Testis (tissue), 3 donors: ENCODE data around the gene BABAM2. TPM values are rescaled to one million over a fixed set of nuclear protein-coding genes. Genes with fewer than 3 reads are reported as not detected.

ENCODE experiments used
- DNase-seq: peaks from one replicate; pipeline ENCODE4 v3.0.0-alpha.2; 2019
- H3K27ac ChIP-seq, 2 donors: fragments of 200-600 bp; sonication (generic); one replicate each; pipeline ENCODE4 v1.5.1; 2019
- H3K27me3 ChIP-seq: fragments of 200-600 bp; sonication (generic); one replicate; pipeline ENCODE4 v1.5.1; 2019
- H3K36me3 ChIP-seq: fragments of 200-600 bp; sonication (generic); one replicate; pipeline ENCODE4 v1.5.1; 2017; ENCODE audit warnings: low read depth; ENCODE audit errors: missing control alignments
- H3K4me1 ChIP-seq: fragments of 200-600 bp; sonication (generic); one replicate; pipeline ENCODE4 v1.5.1; 2019
- H3K4me3 ChIP-seq, 2 donors: fragments of 200-600 bp; sonication (generic); one replicate each; pipeline ENCODE4 v1.5.1; 2017 to 2019
- H3K9me3 ChIP-seq: fragments of 200-600 bp; sonication (generic); one replicate; pipeline ENCODE4 v1.5.1; 2017
- POLR2A ChIP-seq: fragments of 450-650 bp; IDR thresholded peaks from one replicate; pipeline ENCODE4 v1.6.1; 2017; ENCODE audit warnings: antibody characterized with exemption, mild to moderate bottlenecking, moderate library complexity
- WGBS, 2 donors: methylation state at CpG; one replicate each; pipeline ENCODE4 v1.1.5; 2018; 5-methylcytosine and 5-hydroxymethylcytosine counted together
- intact Hi-C: fragments of 100-400 bp; cut with DNase I; formaldehyde crosslinking; loops from one replicate; pipeline ENCODE4 v1.15.1; 2023; ENCODE audit warnings: low total_unique reads
- polyA plus RNA-seq: library from polyadenylated mRNA; stranded (reverse); fragments of 350-450 nt; fragmentation: Illumina TruSeq; extraction: RNeasy Lipid Tissue Mini Kit (QIAGEN cat#74804); gene quantifications from one replicate; pipeline ENCODE4 v1.2.3, GENCODE V29; 2014; ENCODE audit warnings: low read depth, low replicate concordance; ENCODE audit not compliant: insufficient read depth
- total RNA-seq, 2 donors: library from RNA; depleted of rRNA; stranded (reverse); fragments of >200 nt; gene quantifications; one replicate each; pipeline ENCODE4 v1.2.3, GENCODE V29; 2016
- TF ChIP-seq, protein P1 (sequence below), 3 experiments: fragments of 450-650 bp in 2 of 3; fragments of 200-600 bp in 1 of 3; sonication (generic) in 1 of 3; IDR thresholded peaks; one replicate each; pipeline ENCODE4 v1.5.1; 2016 to 2019; ENCODE audit warnings: antibody characterized with exemption in 3 of 3, mild to moderate bottlenecking in 2 of 3, moderate library complexity in 1 of 3

Gene BABAM2
- total and polyA plus RNA-seq, 3 donors from 2014 or later: 49.2 to 70.6 (median 59.1) TPM

- H3K4me3 ChIP-seq: no peak overlapping the region
- H3K4me1 ChIP-seq: no peaks in the 10 kb centered on the region
- no peaks in the 10 kb centered on the region for H3K27me3 ChIP-seq
- no peaks in the 10 kb centered on the region for H3K36me3 ChIP-seq
- DNase-seq: no peak
- WGBS, 2 donors: 91 to 96% methylated on average over 2 of the region's 2 CpGs
- H3K9me3 ChIP-seq: no peaks in the 10 kb centered on the region
- TF ChIP-seq, protein P1, sequence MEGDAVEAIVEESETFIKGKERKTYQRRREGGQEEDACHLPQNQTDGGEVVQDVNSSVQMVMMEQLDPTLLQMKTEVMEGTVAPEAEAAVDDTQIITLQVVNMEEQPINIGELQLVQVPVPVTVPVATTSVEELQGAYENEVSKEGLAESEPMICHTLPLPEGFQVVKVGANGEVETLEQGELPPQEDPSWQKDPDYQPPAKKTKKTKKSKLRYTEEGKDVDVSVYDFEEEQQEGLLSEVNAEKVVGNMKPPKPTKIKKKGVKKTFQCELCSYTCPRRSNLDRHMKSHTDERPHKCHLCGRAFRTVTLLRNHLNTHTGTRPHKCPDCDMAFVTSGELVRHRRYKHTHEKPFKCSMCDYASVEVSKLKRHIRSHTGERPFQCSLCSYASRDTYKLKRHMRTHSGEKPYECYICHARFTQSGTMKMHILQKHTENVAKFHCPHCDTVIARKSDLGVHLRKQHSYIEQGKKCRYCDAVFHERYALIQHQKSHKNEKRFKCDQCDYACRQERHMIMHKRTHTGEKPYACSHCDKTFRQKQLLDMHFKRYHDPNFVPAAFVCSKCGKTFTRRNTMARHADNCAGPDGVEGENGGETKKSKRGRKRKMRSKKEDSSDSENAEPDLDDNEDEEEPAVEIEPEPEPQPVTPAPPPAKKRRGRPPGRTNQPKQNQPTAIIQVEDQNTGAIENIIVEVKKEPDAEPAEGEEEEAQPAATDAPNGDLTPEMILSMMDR (IDR thresholded peaks at IDR 0.05): no peak
- TF ChIP-seq POLR2A: no peak
- no peak overlapping the region for H3K27ac ChIP-seq
- intact Hi-C loops: no loop called here
These were observed 41.9 kb downstream of the BABAM2 start for GRCh38 chr2:27932396-27932795.

GRCh38 chr2:27935026-27935425, 44.5 kb downstream of the BABAM2 start:
- Histone ChIP-seq H3K27me3 (no peaks in the 10 kb centered on the region), H3K36me3 (no peaks in the 10 kb centered on the region), H3K4me1 (no peaks in the 10 kb centered on the region), H3K27ac (no peak overlapping the region), H3K9me3 (no peaks in the 10 kb centered on the region), H3K4me3 (no peak overlapping the region)
- intact Hi-C loops: no loop called here
- no peak for TF ChIP-seq POLR2A
- TF ChIP-seq, protein P1 (IDR thresholded peaks at IDR 0.05): no peak
- WGBS, 2 donors: 92 to 93% methylated on average over 3 of the region's 3 CpGs
- DNase-seq: no peak

DNA sequence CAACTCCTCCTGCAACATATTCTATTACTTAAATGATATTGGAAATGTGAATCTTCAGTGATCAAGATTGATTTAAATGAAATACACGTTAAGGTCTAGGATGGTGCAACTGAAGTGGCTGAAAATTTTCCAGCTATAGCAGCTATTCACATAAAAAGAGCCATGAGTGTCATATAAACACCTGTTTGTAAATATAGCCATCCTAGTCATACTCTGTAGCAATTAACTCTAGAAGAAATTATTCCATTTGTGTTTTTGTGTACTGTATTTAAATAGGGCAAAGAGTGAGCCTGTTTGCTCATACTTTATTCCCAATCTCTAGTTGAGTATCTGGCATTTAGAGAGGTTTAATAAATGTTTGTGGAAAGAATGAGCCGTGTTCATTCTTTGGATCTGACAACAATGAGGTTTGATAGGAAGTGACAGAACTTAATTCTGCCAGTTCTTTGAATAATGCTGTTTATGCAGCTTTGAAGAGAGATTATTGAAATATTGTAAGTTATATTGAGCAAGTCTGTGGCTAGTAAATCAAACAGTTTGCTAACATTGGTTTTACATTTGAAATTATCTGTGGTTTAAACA, 49.7 kb downstream of the BABAM2 start:
- no peak overlapping the region for H3K4me3 ChIP-seq
- H3K36me3 ChIP-seq: no peaks in the 10 kb centered on the region
- H3K27me3 ChIP-seq: no peaks in the 10 kb centered on the region
- no peaks in the 10 kb centered on the region for H3K4me1 ChIP-seq
- intact Hi-C loops: no loop called here
- no peaks in the 10 kb centered on the region for H3K9me3 ChIP-seq
- TF ChIP-seq, protein P1 (IDR thresholded peaks at IDR 0.05): no peak
- no peak for TF ChIP-seq POLR2A
- no peak for DNase-seq
- H3K27ac ChIP-seq: no peak overlapping the region
- 74 to 82% methylated on average over 2 of the region's 2 CpGs for WGBS, 2 donors

GRCh38 chr2:27940982-27941381, 50.5 kb downstream of the BABAM2 start:
- WGBS, 2 donors: 94% methylated on average over 5 of the region's 5 CpGs
- Histone ChIP-seq H3K36me3 (no peaks in the 10 kb centered on the region), H3K27me3 (no peaks in the 10 kb centered on the region), H3K4me1 (no peaks in the 10 kb centered on the region), H3K9me3 (no peaks in the 10 kb centered on the region), H3K27ac (no peak overlapping the region), H3K4me3 (no peak overlapping the region)
- no peak for TF ChIP-seq POLR2A
- TF ChIP-seq, protein P1 (IDR thresholded peaks at IDR 0.05): no peak
- intact Hi-C loops: no loop called here
- DNase-seq: no peak
